Measurements from ENCODE around the gene CGREF1.
"Not testable (repeated sequence)": the region's sequence is repeated elsewhere in the genome, so short reads cannot be mapped to it uniquely, and the experiment has no call there.

Gene CGREF1

DNA sequence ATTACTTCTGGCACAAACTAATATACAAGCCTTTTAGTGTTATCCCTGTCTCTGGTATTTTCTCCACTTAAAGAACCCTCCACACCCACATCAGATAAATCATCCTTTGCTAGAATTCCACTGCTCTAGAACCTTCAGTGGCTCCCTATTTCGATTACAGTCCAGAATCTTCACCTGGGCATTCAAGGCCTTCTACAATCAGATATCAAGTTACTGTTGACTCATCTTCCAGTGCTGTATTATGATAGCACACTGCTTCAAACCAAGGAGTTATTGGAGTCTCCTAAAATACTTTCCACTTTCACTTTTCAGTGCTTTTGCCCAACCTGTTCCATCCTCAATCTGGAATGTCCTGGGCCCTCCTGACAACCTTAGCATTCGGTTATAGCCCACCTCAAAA, 3.4 kb downstream of the CGREF1 start:
- DNase-seq (ENCODE audit: extremely low read depth in 1 of 2, low read depth in 1 of 2), result no peak

DNA sequence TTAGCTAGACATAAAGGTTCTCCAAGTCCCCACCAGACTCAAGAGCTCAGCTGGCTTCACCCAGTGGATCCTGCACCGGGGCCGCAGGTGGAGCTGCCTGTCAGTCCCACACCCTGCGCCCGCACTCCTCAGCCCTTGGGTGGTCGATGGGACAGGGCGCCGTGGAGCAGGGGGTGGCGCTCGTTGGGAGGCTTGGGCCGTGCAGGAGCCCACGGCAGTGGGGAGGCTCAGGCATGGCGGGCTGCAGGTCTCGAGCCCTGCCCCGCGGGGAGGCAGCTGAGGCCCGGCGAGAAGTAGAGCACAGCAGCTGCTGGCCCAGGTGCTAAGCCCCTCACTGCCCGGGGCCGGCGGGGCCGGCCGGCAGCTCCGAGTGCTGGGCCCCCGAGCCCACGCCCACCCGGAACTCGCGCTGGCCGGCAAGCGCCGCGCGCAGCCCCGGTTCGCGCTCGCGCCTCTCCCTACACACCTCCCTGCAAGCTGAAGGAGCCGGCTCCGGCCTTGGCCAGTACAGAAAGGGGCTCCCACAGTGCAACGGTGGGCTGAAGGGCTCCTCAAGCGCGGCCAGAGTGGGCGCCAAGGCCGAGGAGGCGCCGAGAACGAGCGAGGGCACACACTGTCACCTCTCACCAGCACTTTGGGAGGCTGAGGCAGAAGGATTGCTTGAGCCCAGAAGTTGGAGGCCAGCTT, 7.4 kb downstream of the CGREF1 start:
- DNase-seq (ENCODE audit: extremely low read depth in 1 of 2, low read depth in 1 of 2), result not testable (repeated sequence)

DNA sequence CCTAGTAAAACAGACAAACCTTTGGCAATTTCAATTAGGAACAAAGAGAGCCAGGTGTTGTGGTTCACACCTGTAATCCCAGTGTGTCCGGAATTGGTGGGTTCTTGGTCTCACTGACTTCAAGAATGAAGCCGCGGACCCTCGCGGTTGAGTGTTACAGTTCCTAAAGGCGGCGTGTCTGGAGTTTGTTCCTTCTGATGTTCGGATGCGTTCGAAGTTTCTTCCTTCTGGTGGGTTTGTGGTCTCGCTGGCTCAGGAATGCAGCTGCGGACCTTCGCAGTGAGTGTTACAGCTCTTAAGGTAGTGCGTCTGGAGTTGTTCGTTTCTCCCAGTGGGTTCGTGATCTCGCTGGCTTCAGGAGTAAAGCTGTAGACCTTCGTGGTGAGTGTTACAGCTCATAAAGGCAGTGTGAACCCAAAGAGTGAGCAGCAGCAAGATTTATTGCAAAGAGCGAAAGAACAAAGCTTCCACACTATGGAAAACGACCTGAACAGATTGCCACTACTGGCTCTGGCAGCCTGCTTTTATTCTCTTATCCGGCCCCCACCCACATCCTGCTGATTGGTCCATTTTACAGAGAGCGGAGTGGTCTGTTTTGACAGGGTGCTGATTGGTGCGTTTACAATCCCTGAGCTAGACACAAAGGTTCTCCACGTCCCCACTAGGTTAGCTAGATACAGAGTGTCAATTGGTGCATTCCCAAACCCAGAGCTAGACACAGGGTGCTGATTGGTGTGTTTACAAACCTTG, 8.2 kb downstream of the CGREF1 start:
- not testable (repeated sequence) for DNase-seq (ENCODE audit: extremely low read depth in 1 of 2, low read depth in 1 of 2)

DNA sequence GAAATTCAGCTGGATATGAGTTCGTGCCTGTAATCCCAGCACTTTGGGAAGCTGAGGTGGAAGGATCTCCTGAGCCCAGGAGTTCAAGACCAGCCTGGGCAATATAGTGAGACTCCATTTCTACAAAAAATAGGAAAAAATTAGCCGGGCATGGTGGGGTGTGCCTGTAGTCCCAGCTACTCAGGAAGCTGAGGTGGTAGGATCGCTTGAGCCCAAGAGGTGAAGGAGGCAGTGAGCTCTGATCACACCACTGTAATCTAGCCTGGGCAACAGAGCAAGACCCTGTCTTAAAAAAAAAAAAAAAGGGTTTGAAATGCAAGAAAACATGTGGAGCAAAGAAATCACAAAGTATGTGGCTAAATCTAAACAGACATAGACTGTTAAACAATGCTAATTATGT, 9.8 kb downstream of the CGREF1 start:
- no peak for DNase-seq (ENCODE audit: extremely low read depth in 1 of 2, low read depth in 1 of 2)

DNA sequence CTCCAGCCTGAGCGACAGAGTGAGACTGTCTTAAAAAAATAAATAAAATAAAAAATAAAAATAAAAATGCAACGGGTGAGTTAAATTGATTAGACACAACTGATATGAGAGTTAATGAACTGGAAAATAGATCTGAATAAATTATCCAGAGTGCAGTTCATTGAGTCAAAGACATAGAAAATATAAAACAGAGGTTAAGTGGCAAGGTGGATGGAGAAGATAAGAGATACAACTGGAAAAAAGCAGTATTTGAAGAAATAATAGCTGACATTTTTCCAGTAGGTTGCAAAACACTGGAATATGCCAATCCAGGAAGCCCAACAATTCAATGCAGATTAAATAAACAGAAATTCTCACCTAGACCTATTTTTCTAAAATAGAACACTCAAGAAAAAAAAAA, 10.7 kb downstream of the CGREF1 start:
- no peak for DNase-seq (ENCODE audit: extremely low read depth in 1 of 2, low read depth in 1 of 2)

DNA sequence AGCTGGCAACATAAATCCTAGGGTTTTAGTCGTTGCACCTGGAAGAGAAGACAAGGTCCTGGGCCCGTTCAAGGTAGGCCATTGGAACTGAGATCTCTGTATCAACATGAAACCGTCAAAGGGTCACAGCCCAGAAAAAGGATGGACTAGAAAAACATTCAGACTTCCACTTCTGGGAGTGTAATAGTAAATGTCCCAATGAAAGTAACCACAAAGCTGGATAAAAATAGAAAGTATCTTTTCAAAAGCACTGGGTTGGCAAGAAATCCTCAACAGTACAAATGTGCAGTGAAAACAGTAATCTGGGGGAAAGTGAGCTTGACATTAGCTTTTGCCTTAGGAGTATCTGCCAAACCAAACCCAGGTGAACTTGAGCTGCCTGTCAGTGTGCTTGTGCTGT, 12.9 kb downstream of the CGREF1 start:
- DNase-seq (ENCODE audit: extremely low read depth in 1 of 2, low read depth in 1 of 2), result no peak

DNA sequence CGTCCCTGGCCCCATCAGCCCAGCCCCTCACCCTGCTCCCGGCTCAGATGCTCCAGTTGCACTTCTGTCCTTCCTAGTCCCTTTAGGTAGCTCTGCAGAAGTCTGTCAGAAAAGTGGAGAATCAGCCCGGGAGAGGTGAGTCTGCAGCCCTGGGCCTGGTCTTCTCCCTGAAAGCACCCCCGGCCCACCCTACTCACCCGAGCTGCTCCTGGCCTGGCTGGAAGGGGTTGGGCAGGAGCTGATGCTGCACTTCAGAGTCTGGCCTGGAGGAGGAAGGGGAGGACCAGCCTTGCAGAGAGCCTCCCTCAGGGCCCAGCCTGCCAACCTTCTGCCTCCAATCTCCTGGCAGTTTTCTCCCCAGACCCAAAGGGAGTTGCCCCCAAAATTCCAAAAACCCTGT, 16.6 kb downstream of the CGREF1 start:
- DNase-seq (ENCODE audit: extremely low read depth in 1 of 2, low read depth in 1 of 2), result no peak

DNA sequence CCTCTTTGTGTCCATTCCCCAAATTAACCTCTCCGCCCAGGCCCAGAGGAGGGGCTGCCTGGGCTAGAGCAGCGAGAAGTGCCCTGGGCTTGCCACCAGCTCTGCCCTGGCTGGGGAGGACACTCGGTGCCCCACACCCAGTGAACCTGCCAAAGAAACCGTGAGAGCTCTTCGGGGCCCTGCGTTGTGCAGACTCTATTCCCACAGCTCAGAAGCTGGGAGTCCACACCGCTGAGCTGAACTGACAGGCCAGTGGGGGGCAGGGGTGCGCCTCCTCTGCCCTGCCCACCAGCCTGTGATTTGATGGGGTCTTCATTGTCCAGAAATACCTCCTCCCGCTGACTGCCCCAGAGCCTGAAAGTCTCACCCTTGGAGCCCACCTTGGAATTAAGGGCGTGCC, 18.9 kb downstream of the CGREF1 start:
- DNase-seq (ENCODE audit: extremely low read depth in 1 of 2, low read depth in 1 of 2), result no peak

DNA sequence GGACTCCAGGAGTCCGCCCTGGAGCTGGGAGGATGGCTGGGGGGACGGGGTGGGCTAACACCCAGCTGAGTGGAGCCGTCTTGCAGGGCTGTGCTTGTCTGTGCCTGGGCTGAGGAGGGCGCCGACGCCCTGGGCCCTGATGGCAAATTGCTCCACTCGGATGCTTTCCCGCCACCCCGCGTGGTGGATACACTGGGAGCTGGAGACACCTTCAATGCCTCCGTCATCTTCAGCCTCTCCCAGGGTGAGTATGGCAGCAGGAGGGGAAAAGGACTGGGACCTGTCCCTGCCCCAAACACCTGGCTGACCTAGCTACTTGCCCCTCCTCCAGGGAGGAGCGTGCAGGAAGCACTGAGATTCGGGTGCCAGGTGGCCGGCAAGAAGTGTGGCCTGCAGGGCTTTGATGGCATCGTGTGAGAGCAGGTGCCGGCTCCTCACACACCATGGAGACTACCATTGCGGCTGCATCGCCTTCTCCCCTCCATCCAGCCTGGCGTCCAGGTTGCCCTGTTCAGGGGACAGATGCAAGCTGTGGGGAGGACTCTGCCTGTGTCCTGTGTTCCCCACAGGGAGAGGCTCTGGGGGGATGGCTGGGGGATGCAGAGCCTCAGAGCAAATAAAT, 19.5 kb downstream of the CGREF1 start:
- DNase-seq (ENCODE audit: extremely low read depth in 1 of 2, low read depth in 1 of 2), result no peak

DNA sequence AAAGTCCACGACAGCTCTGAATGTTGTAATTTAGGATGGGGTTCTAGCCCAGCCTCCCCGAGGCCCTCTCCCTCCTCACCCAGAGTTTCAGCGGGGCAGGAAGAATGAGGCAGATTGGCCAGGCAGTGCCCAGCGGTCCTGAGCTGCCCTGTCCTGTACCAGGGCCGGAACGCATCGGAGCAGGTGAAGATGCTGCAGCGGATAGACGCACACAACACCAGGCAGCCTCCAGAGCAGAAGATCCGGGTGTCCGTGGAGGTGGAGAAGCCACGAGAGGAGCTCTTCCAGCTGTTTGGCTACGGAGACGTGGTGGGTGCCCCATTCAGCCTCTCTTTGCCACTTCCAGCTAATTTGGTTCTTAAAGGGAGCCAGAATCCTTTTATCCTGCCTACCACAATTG, 21.6 kb downstream of the CGREF1 start:
- DNase-seq (ENCODE audit: extremely low read depth in 1 of 2, low read depth in 1 of 2), result no peak

DNA sequence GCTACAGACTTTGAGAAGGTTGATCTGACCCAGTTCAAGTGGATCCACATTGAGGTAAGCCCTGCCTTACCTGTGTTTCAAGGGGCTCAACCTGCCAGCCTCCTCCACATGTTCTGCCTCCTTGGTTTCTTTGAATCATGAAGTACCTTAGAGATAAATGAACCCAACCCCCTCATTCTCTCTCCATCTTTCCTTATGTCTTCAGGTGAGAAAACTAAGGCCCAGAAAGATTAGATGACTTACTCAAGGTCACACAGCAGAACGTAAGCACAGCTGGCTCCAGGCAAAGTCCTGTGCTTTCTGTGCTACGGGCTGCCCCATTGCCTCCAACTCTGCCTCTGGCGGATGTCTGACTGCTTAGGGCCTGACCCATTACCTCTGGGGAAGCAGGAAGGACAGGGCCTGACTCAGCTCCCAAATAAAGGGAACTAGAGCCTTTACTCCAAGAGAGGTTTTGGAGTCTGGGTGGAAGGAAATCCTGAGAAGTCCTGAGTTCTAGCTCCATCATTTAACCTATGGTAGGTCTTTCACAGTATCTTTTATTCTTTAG, 22.1 kb downstream of the CGREF1 start:
- no peak for DNase-seq (ENCODE audit: extremely low read depth in 1 of 2, low read depth in 1 of 2)

DNA sequence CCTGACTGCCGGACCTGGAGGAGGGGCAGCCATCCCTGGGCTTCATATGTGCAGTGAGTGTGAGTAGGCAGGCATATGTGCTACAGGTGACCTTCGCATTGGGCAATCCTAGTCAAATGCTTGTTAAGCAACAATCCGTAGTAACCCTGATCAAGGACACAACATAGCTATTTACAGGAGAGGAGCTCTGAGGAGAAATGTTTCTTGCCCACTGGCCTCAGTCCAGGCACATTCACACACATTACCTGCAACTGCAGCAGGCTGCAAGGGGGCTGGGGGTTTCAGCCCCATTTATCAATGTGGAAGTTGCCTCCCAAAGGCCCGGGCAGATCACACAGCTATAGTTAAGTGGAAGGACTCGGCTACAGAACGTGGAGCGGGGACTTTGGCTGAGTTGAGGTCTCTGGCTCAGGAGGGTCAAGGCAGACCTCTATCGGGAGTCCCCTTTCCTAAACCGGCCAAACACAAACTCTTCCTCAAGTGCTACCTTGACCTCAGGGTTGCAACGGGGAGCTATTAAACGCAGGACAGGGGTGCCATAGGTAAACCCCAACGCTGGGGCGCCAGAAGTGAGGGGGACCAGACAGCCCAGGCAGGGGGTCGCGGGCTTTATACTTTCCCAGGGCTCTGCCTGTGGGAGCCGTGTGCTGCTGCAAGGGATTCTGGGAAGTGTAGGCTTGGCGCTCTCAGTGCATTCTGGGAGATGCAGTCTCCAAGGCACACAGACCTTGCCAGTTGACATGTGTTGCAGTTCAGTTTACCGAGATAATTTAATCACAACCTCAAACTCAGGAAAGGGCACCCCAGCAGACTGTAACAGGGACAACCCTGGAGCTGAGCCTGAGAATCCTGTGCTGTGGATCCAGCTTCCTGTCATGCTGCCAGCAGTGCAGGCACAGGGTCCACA, 22.9 kb downstream of the CGREF1 start:
- no peak for DNase-seq (ENCODE audit: extremely low read depth in 1 of 2, low read depth in 1 of 2)

DNA sequence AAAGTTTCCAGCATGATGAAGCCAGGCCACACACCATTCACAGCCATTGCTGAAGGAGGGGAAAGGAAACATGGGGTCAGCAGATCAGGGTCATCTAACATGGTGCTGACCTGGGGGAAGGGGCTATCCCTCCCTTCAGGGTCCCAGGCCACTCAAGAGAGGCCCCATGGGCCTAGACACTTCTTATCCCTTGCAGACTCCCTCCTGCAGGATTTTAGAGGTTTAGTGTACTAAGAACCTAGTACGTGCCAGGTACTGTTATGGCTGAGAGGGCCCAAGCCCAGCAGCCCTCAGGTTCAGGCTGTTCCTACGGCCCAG, 23.5 kb downstream of the CGREF1 start:
- no peak for DNase-seq (ENCODE audit: extremely low read depth in 1 of 2, low read depth in 1 of 2)

DNA sequence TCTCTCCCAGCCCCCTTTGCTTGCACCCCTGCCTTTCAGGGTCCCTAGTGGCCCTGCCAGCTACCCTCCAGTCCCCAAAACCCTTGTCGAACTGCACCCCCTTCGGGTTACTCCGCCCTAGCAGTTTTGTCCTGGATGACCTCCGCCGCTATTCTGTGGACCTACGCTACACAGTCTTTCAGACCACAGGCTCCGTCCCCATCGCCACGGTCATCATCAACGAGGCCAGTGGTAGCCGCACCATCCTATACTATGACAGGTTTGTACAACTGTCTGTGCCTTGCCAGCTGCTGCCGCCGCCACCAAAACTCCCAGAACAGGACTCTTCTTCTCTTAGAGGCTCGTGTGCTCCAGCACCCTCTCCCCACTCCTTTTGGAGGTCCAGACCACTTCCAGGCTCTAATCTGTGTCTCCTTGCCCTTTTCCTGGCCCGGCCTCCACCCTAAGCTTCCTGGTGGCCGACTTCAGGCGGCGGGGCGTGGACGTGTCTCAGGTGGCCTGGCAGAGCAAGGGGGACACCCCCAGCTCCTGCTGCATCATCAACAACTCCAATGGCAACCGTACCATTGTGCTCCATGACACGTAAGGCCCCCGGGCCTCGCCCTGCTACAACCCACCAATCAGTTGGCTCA, 24.5 kb downstream of the CGREF1 start:
- DNase-seq (ENCODE audit: extremely low read depth in 1 of 2, low read depth in 1 of 2), result no peak

DNA sequence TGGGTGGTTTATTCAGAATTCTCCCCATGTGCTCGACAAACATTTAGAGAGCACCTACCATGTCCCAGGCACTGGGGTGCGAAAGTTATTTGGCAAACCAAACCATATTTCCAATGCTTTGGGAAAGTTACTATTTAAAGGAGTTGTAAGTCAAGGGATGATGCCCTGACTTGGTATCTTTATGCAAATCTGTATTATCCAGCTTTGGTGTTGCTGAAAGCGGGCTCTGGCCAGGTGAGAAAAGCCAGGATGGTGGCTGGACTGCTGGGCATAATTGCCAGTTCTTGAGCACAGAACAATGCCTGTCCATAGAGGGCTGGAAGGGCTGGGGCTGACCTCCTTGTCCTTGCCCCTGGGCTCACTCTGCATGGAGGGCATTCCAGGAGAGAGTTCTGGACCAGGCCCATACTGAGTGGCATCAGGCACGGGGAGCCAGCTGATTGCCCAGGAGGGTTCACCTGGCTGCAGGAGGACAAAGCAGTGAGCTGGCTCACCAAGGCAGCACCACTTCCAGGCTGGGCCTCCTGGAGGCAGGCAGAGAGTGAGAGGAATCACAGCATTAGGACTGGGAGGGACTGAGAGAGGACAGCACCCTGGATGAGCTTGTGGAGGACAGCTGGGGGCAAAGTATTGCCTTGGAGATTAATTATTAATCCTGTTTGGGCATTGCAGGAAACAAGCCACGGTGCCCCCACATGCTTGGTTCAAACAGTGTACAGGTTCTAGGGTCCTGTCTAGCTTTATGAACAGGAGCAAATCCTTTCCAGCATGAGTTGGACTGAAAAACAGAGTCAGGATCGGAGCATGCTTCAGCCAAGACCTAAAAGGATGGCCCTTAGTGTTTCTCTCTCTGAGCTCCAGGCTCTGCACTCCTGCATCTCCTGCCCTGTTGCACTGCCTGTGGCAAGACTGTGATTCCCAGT, 25.2 kb downstream of the CGREF1 start:
- no peak for DNase-seq (ENCODE audit: extremely low read depth in 1 of 2, low read depth in 1 of 2)

DNA sequence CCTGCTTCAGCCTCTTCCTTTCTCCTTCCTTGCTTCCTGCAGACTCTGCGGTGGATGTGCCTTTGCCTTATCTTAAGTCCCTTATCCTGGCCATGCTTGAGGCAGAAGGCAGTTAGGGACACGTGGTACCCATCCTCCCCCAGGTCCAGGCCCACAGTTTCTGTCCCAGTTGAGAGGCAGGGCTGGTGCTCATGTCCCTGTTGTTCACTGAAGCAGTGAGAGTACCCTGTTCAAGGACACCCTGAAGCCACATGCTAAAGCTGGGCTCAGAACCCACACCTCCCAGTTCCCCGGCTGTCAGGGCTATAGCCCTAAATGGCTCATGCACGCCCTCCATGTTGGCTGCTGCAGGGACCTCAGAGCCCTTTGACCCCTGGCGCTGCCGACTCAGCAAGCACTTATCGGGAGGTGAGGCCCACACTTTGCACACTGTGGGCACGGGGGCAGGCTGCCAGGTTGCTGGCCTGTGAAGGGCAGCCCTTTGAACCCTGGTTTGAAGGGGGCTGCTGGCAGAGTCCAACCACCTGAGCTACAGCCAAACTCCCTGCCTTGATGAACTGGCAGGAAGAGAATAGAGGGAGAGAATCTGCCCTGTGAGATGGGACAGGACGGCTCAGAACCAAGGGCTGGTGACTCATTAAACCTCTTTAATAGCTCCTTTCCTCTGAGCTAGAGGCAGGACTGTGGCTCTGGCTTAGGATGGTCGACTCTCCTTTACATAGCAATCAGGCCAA, 26.1 kb downstream of the CGREF1 start:
- DNase-seq (ENCODE audit: extremely low read depth in 1 of 2, low read depth in 1 of 2), result no peak

DNA sequence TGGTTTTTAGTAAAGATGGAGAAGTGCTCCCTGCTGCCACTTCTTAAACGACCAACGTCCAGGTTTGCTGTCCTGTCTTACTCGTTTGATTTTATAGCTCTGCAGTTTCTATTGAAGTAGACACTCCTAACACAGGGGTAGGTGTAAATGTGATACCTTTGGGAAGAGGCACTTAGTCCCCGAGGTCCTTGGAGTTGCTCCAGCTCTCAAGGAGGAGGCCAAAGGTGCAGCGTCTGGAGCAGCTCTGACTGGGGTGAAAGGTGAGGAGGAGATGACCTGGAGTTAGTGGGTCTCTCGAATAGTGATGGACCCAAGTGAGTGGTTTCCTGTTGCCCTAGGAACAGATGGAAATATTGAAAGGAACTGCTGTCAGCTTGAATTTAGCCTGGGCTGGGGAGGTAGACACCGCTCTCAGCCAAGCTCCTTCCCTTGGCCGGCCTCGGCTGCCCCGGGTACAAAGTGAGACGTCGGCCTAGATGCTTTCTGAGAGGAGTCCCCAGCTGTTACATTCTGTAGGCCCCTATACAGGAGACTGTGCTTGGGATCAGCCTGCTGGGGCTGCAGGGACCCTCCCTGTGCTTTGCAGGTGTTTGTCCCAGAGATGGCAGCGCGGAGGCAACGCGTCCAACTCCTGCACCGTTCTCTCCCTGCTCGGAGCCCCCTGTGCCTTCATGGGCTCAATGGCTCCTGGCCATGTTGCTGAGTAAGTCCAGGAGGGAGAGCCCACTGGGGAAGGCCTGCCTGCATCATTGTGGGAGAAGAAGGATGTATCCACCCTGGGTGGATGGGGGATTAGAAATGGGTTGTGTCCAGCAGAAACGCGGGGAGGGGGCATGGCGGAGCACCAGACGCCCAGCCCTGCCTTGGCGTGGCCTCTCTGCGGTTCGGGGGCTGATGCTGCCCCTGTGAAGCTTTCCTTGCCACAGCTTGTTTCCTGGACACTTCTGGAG, 26.9 kb downstream of the CGREF1 start:
- DNase-seq (ENCODE audit: extremely low read depth in 1 of 2, low read depth in 1 of 2), result no peak
